GM21619 (cell line): ENCODE data around the gene TFAP2A.

Source experiments
- ATAC-seq: cut with Tn5 transposase; IDR thresholded peaks from one replicate; pipeline ENCODE4 v1.9.1; 2021; ENCODE audit not compliant: unreplicated experiment

TFAP2A gene

DNA sequence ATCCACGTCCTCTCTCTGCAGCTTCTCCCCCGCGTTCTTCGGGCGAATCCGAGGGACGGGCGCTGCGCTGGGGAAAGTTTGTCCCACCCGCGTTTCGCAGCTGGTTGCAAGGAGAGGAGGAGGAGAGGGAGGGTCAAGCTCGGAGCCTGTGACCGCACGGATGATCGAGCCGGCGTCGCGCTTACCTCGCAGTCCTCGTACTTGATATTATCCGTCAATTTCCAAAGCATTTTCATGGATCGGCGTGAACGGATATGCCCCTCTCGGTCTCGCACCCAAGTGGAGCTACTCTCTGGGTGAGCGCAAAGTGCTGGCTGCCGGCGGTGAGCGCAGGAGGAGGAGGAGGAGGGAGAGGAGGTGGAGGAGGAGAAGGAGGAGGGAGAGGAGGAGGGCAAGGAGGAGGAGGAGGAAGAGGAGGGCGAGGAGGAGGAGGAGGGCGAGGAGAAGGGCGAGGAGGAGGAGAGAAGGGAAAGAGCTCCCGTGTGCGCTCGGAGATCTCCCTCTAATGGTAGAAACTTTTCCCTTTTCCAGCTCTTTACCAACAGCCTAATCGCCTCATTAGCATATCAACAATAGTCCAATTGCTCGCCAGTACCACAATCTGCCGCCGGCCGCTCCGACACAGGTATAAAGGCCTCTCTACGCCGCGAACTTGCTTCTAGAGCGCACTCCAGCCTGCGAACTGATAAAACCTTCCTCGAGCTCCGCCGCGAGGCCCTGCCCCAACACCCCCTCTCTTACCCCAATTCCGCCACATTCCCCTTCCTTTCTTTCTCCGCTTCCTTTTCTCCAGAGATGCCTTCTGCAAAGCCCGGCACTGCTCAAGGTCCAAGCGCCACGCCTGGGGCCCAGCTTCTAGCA, at the start of gene TFAP2A:
TSS of gene TFAP2A (minus strand) at position 319 of the 861 bp plus-strand sequence. CDS start at position 236, 83 bp downstream.
- ATAC-seq = no peak

GRCh38 chr6:10463491-10464481, 48.9 kb upstream of the TFAP2A start:
- ATAC-seq = no peak

- ATAC-seq = no peak
Measured at GRCh38 chr6:10463040-10463439, 48.2 kb upstream of the TFAP2A start.

GRCh38 chr6:10461850-10462249, 47.0 kb upstream of the TFAP2A start:
- no peak for ATAC-seq

- peak; percentile 92 for ATAC-seq
Measured at GRCh38 chr6:10460096-10460495, 45.2 kb upstream of the TFAP2A start.

DNA sequence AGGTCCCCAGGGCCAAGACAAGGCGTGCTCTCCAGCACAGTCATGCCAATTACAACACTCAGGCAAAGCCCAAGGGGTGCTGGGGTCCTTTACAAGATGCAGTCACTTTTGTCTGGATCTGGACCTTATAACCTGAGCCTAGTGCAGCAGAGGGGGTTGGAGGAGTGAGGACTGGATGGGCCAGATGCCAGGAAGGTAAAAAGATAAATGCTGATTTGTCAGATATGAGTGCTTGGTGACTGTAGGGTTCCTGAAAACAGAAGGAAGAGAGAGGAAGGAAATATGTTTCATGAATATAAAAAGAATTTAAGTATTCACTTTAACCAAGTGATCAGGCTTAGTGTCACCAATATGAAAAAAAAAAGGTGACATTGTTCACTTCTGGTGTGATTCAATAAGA, 43.4 kb upstream of the TFAP2A start:
- ATAC-seq = no peak

- ATAC-seq = no peak
Measured at GRCh38 chr6:10453596-10453995, 38.7 kb upstream of the TFAP2A start.

DNA sequence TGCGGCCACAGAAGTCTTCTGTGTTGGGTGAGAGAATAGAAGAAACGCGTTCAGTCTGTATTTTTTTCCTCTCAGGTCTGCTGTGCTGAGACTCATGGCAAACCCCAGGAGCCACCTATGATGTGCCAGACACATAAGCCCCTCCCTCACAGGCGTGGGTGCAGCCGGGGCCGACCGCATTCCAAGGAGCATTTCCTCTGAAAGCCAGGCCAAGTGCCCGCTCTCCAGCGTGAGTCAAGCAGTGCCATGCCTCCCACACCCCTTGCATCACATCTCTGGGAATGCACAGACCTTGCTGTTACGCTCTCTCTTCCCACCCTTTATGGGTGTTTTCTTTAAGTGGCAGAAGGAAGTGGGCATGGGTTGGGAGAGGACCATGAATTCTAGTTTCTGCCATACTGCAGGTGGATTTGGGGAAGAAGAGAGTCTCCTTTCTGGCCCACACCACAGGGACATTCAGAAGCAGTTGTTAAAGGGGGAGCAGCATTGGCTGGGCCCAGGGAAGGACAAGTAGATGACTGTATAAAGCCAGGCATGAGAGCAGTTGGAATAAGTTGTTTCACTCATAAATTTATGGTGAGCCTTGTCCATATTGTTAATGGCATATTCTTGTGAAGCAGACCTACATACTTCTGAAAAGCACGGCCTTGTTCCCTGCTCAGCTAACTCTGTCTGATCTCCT, 37.1 kb upstream of the TFAP2A start:
- no peak for ATAC-seq

DNA sequence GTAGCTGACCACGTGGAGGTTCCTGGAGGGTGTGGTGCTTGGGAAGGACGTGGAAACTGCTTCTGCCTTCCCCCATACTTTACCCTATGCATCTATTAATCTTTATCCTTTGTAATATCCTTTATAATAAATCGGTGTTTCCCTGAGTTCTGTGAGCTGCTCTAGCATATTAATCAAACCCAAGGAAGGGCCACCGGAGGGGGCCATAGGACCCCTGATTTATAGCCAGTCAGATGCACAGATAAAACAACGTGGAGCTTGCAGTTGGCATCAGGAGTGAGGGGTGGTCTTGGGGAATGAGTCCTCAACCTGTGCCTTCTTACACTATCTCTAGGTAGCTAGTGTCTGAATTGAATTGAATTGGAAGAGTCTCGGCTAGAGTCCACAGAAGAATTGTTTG, 36.5 kb upstream of the TFAP2A start:
- no peak for ATAC-seq

DNA sequence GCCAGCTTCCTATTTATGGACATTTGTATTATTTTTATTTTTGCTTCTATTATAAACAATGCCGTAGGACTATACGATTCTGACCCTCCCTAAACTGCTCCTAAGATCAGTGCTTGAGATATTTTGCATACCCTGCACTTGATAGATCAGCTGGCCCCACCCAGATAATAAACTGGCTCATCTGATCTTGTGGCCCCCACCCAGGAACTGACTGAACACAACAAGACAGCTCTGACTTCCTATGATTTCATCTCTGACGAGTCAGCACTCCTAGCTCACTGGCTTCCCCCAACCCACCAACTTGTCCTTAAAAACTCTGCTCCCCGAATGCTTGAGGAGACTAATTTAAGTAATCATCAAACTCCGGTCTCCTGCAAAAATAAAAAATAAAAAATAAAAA, 34.9 kb upstream of the TFAP2A start:
- no peak for ATAC-seq

DNA sequence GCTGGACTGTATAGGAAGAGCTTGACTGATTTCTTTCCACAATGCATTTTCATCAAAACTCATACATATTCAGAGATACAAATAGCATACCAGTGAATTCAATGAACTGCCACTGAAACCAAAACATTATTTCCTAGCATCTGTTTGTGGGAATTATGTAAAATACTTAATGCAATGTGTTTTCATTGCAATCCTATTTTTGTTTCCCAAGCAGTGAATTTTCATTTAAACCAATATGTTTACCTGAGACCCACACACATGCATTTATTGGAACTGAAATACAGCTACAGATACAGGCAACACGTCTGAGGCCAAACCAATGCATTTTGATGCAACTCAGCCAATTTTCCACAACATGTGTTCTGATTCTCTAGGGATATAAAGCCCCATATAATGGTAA, 33.2 kb upstream of the TFAP2A start:
- ATAC-seq = no peak

GRCh38 chr6:10446548-10446947, 31.7 kb upstream of the TFAP2A start:
- no peak for ATAC-seq

- ATAC-seq = no peak
Measured at GRCh38 chr6:10441655-10442009, 26.8 kb upstream of the TFAP2A start.

DNA sequence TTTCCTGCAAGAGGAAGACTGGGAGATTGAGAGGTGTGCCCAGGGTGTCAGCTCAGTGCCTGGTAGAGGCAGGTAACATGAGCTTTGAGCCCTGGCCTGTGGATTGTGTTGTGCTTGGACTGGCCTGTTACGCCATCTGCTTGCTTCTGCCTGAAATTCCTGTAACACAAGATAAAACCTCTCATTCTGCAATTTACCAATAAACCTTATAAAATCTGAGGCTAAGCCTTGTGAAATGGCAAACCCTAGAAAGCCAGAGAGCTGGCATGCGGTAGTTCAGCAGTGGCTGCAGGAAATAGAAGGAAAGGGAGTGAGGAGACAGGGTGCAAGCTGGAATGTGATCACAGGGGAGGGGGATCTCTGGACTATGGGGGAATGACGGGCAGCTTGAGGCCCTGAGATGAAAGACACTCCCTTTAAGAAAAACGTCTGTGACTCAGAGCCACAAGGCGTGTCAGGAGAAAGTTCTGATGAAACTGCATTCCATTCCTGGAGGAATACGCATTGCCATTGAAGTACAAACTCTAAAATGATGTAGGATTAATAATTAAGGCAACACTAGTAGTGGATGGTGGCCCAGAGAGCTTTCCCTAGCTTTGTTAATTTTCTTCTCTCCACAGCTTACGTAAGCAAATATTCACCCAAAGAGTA, 26.3 kb upstream of the TFAP2A start:
- ATAC-seq = no peak

DNA sequence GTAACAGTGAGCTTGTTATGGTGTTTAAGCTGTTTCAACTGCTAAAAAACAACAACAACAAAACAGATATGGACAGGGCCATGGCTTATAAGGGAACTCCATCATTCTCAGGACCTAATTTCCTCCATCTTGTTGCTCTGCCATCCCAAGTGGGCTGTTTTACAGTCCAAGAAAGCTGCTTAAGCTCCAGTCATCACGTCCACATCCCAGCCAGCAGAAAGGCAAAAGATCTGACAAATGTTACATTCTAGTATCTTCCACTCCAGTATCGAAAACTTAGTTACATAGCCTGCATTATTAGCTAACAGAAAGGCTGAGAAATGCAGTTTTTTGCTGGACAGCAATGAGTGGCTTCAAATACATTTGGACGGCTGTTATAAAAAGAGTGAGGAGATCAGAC, 23.0 kb upstream of the TFAP2A start:
- no peak for ATAC-seq

DNA sequence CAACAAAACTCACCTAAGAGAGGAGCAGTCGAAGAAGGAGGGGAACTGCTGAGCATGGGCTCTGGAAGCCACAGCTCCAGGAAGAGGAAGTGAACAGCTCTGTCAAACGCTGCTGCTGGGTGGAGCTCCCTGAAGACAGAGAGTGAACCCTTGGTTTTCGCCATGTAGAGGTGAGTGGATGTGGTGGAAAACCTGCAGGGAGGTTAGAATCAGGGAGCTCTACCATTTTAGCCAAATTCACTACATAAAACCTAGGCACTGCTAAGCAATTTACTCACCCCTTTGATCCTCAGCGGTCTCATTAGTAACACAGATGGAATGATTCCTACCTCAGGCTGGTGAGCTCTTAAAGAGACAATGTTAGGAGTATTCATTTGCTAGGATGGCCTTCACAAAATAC, 19.4 kb upstream of the TFAP2A start:
- no peak for ATAC-seq

DNA sequence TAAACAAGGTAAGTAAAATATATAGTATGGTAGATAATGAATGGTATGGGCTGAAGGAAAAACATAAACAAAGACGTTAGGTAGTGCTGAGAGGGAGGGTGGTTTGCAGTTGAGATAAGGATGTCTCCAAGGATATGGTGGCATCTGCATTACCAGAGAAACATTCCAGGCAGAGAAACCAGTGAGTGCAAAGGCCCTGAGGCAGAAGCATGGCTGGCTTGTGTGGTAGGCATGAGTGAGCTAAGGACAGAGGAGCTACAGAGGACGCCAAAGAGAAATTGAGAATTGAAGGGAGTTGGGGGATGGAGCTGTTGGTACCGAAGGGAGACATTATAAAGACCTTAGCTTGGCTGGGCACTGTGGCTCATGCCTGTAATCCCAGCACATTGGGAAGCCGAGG, 18.4 kb upstream of the TFAP2A start:
- ATAC-seq = no peak

GRCh38 chr6:10431423-10432164, 16.7 kb upstream of the TFAP2A start:
- ATAC-seq = no peak

GRCh38 chr6:10429638-10430427, 15.0 kb upstream of the TFAP2A start:
- peak; percentile 58 for ATAC-seq
